D721Med (cell line): ENCODE measurements around the gene WDR54.

Experiments
- DNase-seq: peaks from one replicate; pipeline ENCODE4 v3.0.0; 2011; ENCODE audit warnings: low spot score; ENCODE audit not compliant: insufficient read length
- FAIRE-seq: peaks from 2 replicates; lab custom pipeline; 2011; peaks lifted over from hg19 to GRCh38; lab: Jason Lieb, UNC
- TF ChIP-seq, protein P1 (sequence below): IDR thresholded peaks from 2 replicates; pipeline ENCODE4 v1.5.1; 2012; ENCODE audit warnings: mild to moderate bottlenecking, control low read depth; ENCODE audit not compliant: insufficient read depth; ENCODE audit errors: missing control alignments

Gene WDR54

DNA sequence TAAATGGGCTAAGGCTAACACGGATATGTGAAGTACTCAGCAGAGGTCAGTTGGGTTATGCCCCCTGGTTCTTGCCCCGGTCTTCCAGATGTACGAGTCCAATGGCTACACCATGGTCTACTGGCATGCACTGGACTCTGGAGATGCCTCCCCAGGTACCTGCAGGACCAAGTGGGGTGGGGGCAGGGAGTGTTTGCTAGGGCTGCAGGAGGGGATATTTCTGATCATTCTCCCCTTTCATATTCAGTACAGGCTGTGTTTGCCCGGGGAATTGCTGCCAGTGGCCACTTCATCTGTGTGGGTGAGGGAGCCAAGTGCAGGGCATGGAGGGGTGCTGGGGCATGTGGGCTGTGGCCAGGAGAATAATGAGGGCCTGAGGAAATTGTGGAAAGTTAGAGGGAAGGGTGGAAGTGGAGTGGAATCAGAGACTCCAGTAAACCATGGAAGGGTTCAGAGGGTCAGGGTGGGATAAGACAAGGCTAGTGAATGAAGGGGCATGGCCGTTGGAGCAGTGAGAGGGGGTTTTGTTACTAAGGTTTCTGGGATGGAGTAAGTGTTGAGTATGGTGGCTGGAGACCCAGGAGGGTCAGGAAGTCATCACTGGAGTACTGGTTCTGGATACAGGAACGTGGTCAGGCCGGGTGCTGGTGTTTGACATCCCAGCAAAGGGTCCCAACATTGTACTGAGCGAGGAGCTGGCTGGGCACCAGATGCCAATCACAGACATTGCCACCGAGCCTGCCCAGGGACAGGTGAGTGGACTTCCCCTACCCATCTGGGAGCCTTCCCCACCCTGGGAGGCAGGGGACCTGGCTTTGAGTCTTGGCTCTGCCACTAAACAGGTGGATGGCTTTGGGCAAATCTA, 1.9 kb downstream of the WDR54 start:
- TF ChIP-seq, protein P1, sequence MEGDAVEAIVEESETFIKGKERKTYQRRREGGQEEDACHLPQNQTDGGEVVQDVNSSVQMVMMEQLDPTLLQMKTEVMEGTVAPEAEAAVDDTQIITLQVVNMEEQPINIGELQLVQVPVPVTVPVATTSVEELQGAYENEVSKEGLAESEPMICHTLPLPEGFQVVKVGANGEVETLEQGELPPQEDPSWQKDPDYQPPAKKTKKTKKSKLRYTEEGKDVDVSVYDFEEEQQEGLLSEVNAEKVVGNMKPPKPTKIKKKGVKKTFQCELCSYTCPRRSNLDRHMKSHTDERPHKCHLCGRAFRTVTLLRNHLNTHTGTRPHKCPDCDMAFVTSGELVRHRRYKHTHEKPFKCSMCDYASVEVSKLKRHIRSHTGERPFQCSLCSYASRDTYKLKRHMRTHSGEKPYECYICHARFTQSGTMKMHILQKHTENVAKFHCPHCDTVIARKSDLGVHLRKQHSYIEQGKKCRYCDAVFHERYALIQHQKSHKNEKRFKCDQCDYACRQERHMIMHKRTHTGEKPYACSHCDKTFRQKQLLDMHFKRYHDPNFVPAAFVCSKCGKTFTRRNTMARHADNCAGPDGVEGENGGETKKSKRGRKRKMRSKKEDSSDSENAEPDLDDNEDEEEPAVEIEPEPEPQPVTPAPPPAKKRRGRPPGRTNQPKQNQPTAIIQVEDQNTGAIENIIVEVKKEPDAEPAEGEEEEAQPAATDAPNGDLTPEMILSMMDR = no peak
- DNase-seq = no peak
- FAIRE-seq = no peak

DNA sequence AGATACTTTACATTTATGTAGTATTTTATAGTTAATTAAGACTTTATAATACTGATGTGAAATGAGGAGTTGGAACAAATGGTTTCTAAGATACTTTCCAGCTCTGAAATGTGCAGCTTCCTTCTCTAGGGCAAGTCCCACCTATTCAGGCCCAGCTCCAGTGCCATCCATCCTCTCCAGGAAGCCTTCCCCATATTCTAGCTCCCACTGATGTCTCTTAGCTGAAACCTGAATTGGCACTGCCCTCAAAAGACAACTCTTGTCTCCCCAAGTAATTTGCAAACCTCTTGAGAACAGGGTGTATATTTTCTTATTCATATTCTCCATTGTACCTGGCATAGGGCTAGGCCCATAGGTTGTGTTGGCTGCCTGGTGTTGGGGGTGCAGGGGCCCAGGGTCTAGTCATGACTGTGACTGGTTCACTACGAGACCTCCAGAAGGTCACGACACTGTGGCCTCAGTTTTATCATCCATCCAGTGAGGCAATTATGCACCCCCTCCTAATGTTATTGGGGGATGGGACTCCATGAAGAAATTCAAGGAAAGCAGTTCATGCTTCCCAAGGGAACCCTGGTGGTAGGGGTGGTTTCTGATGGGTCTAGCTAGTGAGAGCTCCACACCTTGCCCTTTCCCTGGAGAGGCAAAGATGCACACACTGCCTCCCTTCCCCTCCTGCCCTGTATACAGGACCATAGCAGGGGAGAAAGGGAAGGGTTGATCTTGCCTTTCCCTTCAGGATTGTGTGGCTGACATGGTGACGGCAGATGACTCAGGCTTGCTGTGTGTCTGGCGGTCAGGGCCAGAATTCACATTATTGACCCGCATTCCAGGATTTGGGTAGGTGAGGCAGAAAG, 2.8 kb downstream of the WDR54 start:
- TF ChIP-seq, protein P1 = no peak
- no peak for FAIRE-seq
- DNase-seq = no peak

DNA sequence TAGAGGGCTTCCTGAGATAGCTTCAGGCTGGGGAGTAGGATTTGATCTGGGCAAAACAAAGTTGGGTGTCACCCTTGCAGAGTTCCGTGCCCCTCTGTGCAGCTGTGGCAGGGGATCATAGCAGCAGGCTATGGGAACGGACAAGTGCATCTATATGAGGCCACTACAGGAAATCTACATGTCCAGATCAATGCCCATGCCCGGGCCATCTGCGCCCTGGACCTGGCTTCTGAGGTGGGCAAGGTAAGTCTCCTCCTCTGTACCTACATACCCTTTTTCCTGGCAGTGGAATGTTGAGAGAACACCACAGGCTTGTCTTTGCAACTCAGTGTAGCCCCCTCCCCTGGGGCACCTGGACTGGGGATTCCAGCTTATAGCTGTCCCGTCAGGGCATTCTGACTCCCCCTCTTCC, 3.5 kb downstream of the WDR54 start:
- TF ChIP-seq, protein P1 = no peak
- no peak for DNase-seq
- no peak for FAIRE-seq

DNA sequence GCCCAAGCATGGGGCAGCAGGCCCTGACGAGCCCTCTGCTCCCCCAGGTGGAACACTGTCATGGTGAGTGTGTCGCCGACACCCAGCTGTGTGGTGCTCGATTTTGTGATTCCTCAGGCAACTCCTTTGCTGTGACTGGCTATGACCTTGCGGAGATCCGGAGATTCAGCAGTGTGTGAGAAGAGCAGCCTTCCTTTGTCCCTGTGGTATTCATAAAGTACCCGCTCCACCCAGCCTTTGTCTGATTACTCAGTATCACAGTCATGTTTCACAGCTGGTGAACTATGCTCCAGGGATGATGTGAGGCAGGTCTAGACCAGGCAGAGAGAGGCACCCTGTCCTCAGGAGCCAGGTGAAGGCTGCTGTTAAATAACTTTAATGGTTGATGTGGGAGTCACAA, 4.0 kb downstream of the WDR54 start:
- FAIRE-seq (no peak), DNase-seq (no peak)
- TF ChIP-seq, protein P1 = no peak

DNA sequence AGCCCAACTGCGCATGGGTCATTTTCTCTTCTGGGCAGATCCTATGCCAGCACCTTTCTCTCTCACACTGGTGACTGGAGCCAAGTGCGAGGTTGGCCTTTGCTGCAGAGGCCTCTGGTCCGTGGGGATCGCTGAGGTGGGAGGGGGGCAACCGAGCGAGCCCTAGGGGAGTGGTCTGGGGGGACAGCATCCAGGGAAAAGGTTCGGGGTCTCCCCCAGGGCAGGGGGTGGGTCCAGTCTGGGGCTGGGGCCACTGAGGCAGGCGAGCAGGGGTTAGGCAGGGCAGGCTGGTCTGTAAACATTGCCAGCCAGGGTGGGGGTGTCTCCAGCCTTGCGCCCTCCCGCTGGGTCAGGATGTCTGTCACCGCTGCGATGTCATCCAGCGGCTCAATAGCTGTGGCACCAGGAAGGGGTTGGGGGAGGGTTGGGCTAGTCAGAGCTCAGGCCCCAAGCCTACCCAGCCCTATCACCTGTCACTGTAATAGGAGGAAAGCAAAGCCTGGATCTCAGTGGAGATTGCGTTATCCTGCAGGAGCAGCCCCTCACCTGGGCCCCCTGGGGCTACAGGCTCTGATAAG, 4.7 kb downstream of the WDR54 start:
- no peak for FAIRE-seq
- no peak for DNase-seq
- TF ChIP-seq, protein P1 = no peak

DNA sequence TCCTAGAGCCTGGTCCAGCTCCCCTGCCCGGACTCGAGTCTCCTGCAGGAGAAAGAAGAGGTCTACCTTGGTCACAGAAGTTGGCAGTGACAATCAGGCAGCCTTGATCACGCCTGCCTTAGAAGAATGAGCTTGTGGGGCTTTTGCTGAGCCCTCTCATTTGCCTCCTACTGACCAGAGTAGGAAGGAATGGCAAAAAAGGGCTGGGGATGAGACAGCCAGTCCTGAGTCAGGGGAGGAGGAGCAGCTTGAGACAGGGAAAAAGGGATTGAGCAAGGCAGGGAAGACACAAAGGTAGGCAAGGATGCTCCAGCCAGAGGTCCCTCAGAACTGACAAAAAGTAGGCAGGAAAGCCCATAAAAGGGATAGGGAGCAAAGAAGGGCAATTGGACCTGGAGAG, 6.0 kb downstream of the WDR54 start:
- TF ChIP-seq, protein P1 = no peak
- FAIRE-seq (no peak), DNase-seq (no peak)
